Heart right ventricle (tissue), 16 donors: ENCODE data around the gene MTFP1. TPM values are rescaled to one million over a fixed set of nuclear protein-coding genes. Genes with fewer than 3 reads are reported as not detected.

Experiments
- ATAC-seq, 8 donors: fragments of 200-7000 bp; cut with Tn5 transposase; one replicate each; pipeline ENCODE4 v1.9.1; 2020; ENCODE audit warnings: mild to moderate bottlenecking in 8 of 8, moderate library complexity in 8 of 8, moderate number of reproducible peaks in 1 of 8
- DNase-seq, 2 donors: peaks; one replicate each; pipeline ENCODE4 v3.0.0-alpha.2; 2020
- H3K27ac ChIP-seq, 10 donors: fragments of 200-600 bp; sonication (generic) in 2 of 10; one replicate each; pipeline versions ENCODE4 v1.5.0 to v1.8.0; 2020 to 2022; ENCODE audit warnings: mild to moderate bottlenecking in 3 of 10
- H3K27me3 ChIP-seq, 7 donors: fragments of 200-600 bp; one replicate each; pipeline ENCODE4 v1.8.0; 2021 to 2022; ENCODE audit warnings: mild to moderate bottlenecking in 2 of 7
- H3K36me3 ChIP-seq, 9 donors: fragments of 200-600 bp; sonication (generic) in 1 of 9; one replicate each; pipeline versions ENCODE4 v1.5.0 to v1.8.0; 2020 to 2022; ENCODE audit warnings: mild to moderate bottlenecking in 2 of 9
- H3K4me1 ChIP-seq, 9 donors: fragments of 200-600 bp; sonication (generic) in 1 of 9; one replicate each; pipeline versions ENCODE4 v1.5.0 to v1.8.0; 2020 to 2022; ENCODE audit warnings: mild to moderate bottlenecking in 4 of 9
- H3K4me3 ChIP-seq, 10 donors: fragments of 200-600 bp; sonication (generic) in 2 of 10; one replicate each; pipeline versions ENCODE4 v1.5.0 to v1.8.0; 2020 to 2022; ENCODE audit warnings: mild to moderate bottlenecking in 7 of 10, moderate library complexity in 2 of 10
- H3K9me3 ChIP-seq, 11 donors: fragments of 200-600 bp in 10 of 11; sonication (generic) in 2 of 11; one replicate each; pipeline versions ENCODE4 v1.5.0 to v1.8.0; 2013 to 2022; ENCODE audit warnings: mild to moderate bottlenecking in 2 of 11, control low read depth in 1 of 11, moderate library complexity in 1 of 11
- WGBS, 2 donors: extraction: QIAGEN DNeasy Blood & Tissue Kit; methylation state at CpG; one replicate each; pipeline ENCODE4 v1.1.7; 2013; ENCODE audit warnings: inconsistent platforms in 1 of 2; 5-methylcytosine and 5-hydroxymethylcytosine counted together
- intact Hi-C, 10 donors: fragments of 100-400 bp; cut with DNase I; formaldehyde crosslinking; loops; one replicate each; pipeline versions ENCODE4 v1.11.1 to v1.14.2; 2022
- polyA plus RNA-seq, 2 donors: library from polyadenylated mRNA; stranded (reverse); fragments of 200-250 nt; gene quantifications; one replicate each; pipeline ENCODE4 v1.2.3, GENCODE V29; 2013
- total RNA-seq, 10 donors: library from RNA; stranded (reverse); fragmentation: NEBNext Ultra II Directional in 3 of 10; extraction: Animal tissue kit (Norgen Biotek cat#: 25700) in 3 of 10; gene quantifications; one replicate each; pipeline versions ENCODE4 v1.2.1 to v1.2.4, GENCODE V29; 2021 to 2023
- TF ChIP-seq, protein P1 (sequence below), 9 donors: fragments of 200-600 bp; sonication (generic) in 2 of 9; IDR thresholded peaks; one replicate each; pipeline versions ENCODE4 v1.5.0 to v1.8.0; 2021 to 2022; ENCODE audit warnings: antibody characterized with exemption in 9 of 9, mild to moderate bottlenecking in 5 of 9, moderate library complexity in 1 of 9
- donor health status: Arrhythmogenic right ventricular cardiomyopathy.
- donor health status: ischemic (EF 13 %, LVEDD 7.1; RV severe dilation, severe dysfunction).
- donor health status: healthy with polysubstance abuse.
- donor health status: DM: no; HTN: yes; CAD: no.
- donor health status: DM: no; HTN: no; CAD: no.
- donor health status: ischemic (EF 25% LVEDD 6.9; RV normal size, moderate dysfunction).
- donor health status: ischemic (EF 25% LVEDD 5.7; RV mildly dilated, moderate dysfunction).
- donor health status: healthy.
- donor health status: DM: yes; HTN: yes; CAD: no.
- donor health status: Ischemic cardiomyopathy.
- donor health status: ischemic (EF 35%, LVEDD 5.7; RV mildly dilated, moderate dysfunction).
- donor health status: nonischemic (EF 11% LVEDD 7.7; RV severe dilation, severe dysfunction).
- donor health status: DM: yes; HTN: yes; CAD: no.
- donor health status: PGD.
- donor health status: ischemic (EF 29% LVEDD 5.4; RV normal size, mild dysfunction).
- donor health status: nonischemic (EF 23%, LVEDD 6.1; RV moderate dilation, normal function).

MTFP1 gene
- total and polyA plus RNA-seq, 12 donors, result 5.9 to 132 (median 17.9) TPM

DNA sequence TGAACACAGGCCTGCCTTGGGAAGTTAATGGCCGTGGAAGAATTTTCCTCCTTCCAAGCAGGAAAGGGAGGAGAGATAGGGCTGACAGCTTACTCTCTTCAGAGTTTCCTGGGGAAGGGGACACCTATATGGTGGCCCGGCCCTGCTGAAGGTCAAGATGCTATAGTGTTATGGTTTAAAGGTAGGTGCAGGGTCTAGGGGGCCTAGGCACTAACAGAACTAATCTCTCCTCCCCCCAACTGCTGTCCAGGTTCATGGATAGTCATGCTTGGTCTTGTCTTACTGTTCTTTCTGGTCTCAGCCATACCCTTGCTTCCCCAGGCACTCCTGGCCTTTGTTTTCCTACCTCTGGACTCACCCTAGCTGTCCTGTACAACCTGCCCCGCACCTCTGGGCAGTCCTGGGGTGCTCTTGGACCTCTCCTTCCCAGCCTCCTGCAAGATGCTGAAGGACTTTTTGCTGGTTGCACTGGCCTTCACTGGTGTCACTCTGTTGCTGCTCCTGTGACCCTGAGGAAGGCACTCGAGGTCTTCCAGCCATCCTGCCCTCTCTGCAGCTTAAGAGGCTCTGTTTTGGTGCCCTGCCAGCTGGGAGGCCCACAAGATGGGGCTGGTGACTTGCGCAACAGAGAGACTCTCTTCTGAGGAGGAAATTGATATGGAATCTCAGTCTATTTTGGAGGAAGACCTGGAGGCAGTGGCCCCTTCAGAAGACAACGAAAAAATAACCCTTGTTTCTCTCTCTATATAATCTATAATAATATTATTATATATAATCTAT lies 28.4 kb downstream of the MTFP1 start:
- DNase-seq (no peak), ATAC-seq (no peak)
- H3K4me1 ChIP-seq, result no peaks in the 10 kb centered on the region
- intact Hi-C loops, result no loop called here
- H3K9me3 ChIP-seq, result no peaks in the 10 kb centered on the region
- H3K27ac ChIP-seq, result no peak overlapping the region
- WGBS, 2 donors, result 48 to 56% methylated on average over 6 of the region's 6 CpGs
- H3K4me3 ChIP-seq, result no peak overlapping the region
- peaks cover 0 to 37% (median 20%) of the 10 kb centered on the region in 7 donors for H3K27me3 ChIP-seq
- H3K36me3 ChIP-seq, result no peaks in the 10 kb centered on the region
- TF ChIP-seq, protein P1, sequence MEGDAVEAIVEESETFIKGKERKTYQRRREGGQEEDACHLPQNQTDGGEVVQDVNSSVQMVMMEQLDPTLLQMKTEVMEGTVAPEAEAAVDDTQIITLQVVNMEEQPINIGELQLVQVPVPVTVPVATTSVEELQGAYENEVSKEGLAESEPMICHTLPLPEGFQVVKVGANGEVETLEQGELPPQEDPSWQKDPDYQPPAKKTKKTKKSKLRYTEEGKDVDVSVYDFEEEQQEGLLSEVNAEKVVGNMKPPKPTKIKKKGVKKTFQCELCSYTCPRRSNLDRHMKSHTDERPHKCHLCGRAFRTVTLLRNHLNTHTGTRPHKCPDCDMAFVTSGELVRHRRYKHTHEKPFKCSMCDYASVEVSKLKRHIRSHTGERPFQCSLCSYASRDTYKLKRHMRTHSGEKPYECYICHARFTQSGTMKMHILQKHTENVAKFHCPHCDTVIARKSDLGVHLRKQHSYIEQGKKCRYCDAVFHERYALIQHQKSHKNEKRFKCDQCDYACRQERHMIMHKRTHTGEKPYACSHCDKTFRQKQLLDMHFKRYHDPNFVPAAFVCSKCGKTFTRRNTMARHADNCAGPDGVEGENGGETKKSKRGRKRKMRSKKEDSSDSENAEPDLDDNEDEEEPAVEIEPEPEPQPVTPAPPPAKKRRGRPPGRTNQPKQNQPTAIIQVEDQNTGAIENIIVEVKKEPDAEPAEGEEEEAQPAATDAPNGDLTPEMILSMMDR (IDR thresholded peaks at IDR 0.05), result no peak

DNA sequence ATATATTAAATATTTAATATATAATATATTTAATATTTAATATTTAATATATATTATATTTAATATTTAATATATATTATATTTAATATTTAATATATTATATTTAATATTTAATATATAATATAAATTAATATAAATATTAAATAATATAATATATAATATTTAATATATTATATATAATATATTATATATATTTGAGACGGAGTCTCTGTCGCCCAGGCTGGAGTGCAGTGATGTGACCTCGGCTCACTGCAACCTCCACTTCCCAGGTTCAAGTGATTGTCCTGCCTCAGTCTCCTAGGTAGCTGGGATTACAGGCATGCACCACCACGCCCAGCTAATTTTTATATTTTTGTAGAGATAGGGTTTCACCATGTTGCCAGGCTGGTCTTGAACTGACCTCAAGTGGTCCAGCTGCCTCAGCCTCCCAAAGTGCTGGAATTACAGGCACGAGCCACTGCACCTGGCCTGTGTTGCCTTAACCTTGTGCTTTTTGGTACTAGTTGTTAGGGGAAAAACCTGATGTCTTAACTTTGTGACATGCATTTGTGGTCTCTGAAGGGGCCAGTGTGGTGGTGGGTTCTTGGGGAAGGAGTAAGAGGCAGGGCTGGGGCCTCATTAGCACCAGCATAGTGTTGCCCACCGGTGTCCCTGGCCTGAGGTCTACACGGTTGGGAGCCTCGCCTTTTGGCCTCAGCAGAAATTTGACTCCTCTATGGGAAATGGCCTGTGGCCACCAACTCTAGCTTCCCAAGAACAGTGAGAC lies 29.7 kb downstream of the MTFP1 start:
- Histone ChIP-seq H3K27ac (no peak overlapping the region), H3K27me3 (peaks cover 0 to 37% (median 20%) of the 10 kb centered on the region in 7 donors), H3K4me1 (no peaks in the 10 kb centered on the region), H3K36me3 (no peaks in the 10 kb centered on the region), H3K9me3 (no peaks in the 10 kb centered on the region), H3K4me3 (no peak overlapping the region)
- TF ChIP-seq, protein P1 (IDR thresholded peaks at IDR 0.05), result no peak
- intact Hi-C loops, result no loop called here
- ATAC-seq, result no peak
- DNase-seq, result no peak
- WGBS, 2 donors, result 90 to 91% methylated on average over 8 of the region's 8 CpGs

DNA sequence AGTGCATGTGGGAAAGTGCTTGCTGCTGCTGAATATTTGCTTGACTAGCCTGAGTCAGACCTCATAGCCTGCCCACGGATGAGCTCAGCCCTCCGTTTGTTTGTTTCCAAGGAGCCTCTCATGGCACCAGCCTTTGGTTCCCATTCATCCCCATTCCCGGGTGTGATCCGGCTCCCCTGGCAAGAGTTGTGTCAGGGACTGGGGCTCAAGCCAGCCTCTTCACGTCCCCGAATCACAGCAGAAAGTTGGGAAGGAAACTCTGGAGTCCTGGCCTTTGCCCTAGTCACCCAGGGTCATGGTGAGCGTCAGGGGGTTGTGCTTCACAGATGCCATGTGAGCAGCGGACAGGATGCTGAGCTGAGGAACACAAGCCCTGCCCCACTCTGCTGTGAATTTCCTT lies 32.4 kb downstream of the MTFP1 start:
- peaks cover 0 to 24% (median 8%) of the 10 kb centered on the region in 7 donors for H3K27me3 ChIP-seq
- intact Hi-C loops, result no loop called here
- no peak for ATAC-seq
- TF ChIP-seq, protein P1 (IDR thresholded peaks at IDR 0.05), result no peak
- no peak overlapping the region for H3K4me3 ChIP-seq
- no peak overlapping the region for H3K27ac ChIP-seq
- no peak for DNase-seq
- H3K4me1 ChIP-seq, result no peaks in the 10 kb centered on the region
- no peaks in the 10 kb centered on the region for H3K9me3 ChIP-seq
- no peaks in the 10 kb centered on the region for H3K36me3 ChIP-seq
- 58 to 62% methylated on average over 8 of the region's 8 CpGs for WGBS, 2 donors

DNA sequence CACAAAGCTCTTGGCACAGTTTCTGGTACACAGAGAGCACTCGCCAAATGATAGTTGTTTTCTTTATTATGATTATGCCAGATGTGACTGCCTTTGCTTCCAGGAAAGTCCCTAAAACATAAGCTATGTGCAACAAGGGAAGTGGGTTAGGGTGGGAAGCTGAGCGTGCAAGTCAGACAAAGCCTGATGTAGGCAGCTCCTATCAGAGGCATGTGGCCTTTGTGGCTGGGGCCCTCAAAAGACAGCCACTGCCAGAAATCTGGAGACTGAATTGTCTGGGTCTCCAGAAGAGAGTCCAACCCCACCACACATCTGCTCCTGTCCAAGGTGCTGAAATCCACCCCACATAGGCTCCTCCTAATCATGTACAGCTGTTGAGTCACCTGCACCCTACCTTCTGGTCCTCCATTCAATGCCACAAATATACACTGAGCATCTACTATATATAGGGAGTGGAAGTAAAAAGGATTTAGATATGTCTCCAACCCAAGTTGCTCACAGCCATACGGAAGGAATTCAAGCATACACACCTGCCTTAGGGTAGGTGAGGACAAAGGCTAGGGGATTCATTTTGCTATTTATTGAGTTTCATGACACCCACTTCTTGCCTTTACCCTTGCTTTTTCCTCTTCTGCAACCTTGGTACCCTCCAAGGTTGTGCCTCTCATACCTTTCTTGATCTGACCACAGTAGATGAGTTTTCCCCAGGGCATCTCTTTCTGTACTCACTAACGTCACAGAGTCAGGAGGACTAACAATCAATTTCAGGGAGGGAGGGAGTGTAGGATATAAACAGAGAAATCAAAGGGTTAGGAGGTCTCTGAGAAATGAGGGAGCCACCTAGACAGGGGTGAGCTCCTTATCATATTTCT lies 33.8 kb downstream of the MTFP1 start:
- TF ChIP-seq, protein P1 (IDR thresholded peaks at IDR 0.05), result no peak
- ATAC-seq (no peak), DNase-seq (no peak)

More for the DNA sequence above, 33.8 kb downstream of the MTFP1 start:
- intact Hi-C loops, result no loop called here
- WGBS, 2 donors, result 38 to 73% methylated on average over 4 of the region's 4 CpGs
- H3K4me3 ChIP-seq, result no peak overlapping the region
- no peaks in the 10 kb centered on the region for H3K4me1 ChIP-seq
- peaks cover 0 to 12% (median 0%) of the 10 kb centered on the region in 7 donors for H3K27me3 ChIP-seq
- no peaks in the 10 kb centered on the region for H3K36me3 ChIP-seq
- no peaks in the 10 kb centered on the region for H3K9me3 ChIP-seq
- no peak overlapping the region for H3K27ac ChIP-seq
